GM19463 (cell line): ENCODE measurements around the gene TMEM132E.

ENCODE experiments used
- ATAC-seq: cut with Tn5 transposase; IDR thresholded peaks from one replicate; pipeline ENCODE4 v1.9.1; 2021; ENCODE audit warnings: mild to moderate bottlenecking, moderate library complexity; ENCODE audit not compliant: unreplicated experiment

TMEM132E gene

DNA sequence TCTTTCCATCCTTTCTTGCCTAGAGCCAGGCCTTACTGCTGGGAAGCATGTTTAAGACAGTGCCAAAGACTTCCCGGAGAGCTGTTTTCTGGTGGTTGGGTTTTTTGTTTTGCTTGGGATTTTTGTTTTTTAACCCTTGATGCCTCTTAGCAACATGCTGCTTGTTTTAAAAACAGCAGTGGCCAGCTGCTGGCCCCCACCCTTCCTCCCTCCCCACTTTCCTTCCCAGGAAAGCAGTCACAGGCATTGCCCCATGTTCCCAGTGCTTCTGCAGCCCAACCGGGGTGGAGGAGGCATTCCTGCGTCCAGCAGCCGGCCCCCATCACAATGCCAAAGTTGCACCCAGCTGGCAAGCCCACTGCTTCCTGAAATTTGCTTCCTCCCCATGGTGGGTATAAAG, 12.6 kb downstream of the TMEM132E start:
- no peak for ATAC-seq

- ATAC-seq: no peak
These were observed 17.5 kb downstream of the TMEM132E start for GRCh38 chr17:34596920-34597319.

DNA sequence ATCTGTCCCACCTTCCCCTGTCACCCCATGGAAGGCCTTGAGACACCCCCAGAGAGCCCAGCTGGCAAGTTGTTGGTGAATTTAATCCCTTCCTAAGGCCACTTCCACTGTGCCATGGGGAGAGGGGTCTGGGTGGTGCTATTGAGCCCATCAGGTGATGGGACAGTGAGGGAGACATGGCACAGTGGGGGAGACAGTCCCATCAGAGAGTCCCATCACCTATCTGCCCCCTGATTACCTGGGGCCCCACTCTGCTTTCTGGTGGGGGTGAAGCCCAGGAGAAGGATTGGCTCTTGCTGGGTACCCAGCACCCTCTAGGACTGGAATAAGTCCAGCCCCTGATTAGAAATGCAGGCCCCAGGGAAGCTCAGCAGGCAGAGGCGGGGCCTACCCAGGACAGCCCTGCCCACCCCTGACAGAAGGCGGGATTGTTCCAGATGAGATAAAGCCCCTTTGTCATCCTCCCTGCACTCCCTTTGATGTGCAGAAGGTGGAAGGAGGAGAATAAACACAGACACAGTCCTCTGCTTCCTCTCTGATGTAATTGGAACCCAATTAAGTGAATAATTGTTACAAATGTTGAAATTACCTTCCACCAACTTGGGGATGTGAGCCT, 18.9 kb downstream of the TMEM132E start:
- no peak for ATAC-seq

GRCh38 chr17:34601416-34601815, 22.0 kb downstream of the TMEM132E start:
- no peak for ATAC-seq

DNA sequence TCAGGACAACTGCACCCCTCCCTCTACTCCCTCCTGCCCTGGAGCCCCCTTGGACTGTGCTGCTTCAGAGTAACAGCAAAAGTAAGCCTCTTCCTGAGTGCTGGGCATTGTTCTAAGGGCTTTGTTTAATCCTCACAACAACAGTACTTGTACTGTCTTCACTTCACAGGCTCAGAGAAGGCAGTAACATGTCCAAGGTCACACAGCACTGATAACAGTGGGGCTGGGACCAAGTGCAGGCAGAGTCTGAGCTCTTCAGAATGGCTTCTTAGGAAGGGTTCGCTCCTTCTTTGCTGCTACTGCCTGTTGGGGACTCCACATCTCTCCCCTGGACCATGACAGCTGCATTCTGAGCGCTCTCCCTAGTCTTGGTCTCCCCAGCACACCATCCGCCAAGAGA, 24.6 kb downstream of the TMEM132E start:
- no peak for ATAC-seq

DNA sequence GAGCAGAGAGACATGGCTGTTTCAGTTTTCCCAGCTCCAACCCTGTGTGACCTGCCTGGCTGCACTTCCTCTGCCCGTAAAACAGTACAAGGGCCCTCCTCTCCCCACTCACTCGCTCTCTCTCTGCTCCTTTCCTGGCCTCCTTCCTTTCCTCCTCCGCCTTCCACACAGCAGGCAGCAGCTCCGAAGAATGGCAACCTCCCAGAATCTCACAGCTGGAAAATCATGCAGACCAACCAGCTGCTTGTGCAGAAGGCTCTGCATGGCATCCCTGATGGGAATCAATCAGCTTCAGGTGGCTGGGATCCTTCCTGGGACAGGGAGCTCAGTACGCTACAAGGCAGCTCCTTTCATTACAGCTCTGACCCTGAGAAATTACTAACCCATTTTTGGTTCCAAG, 27.4 kb downstream of the TMEM132E start:
- no peak for ATAC-seq

- ATAC-seq: no peak
These were observed 28.5 kb downstream of the TMEM132E start for GRCh38 chr17:34607917-34608316.

GRCh38 chr17:34609210-34609609, 29.8 kb downstream of the TMEM132E start:
- ATAC-seq: no peak

GRCh38 chr17:34610039-34610438, 30.7 kb downstream of the TMEM132E start:
- no peak for ATAC-seq

GRCh38 chr17:34610506-34610905, 31.1 kb downstream of the TMEM132E start:
- no peak for ATAC-seq

DNA sequence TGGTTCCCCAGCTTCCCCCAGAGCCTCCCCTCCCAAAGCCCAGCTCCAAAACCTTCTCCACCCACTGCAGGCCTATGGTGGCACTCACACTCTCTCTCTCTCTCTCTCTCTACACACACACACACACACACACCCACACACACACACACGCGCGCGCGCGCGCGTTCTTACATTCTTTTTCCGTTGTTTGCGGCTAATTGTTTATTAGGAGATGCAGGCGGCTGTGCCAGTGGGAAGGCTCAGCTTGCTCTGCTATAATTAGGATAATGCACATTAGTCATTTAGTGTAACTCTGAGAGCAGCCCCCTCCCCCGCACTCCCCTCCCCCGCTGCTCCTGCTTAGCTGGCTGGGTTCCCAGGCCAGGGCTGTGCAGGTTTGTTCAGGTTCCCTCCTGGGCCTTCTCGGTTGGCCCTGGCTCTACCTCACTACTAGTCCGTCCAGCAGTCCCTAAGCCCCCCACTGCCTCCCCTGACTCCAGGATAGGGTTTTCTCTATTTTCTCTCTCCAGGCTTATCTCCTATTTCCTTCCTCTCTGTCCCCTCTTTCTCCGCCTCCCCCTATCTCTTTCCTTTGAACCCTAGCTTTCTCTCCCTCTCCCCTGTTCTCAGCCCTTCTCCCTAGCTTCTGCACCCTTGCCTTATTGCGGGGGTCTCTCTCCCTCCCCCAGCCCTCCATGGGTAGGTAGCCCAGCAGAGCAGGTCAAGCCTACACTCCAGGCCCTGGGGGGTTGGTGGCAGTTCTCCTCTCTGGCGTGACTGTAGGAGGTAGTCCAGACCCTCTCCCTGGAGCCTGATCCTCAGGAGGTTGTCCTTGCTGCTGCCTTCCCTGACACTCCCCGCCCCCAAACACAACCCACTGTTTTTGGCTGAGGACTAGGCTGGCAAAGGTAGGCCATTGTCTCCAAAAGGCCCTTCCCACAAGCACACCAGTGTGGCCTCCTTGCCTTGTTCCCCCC, 34.0 kb downstream of the TMEM132E start:
- ATAC-seq: no peak

DNA sequence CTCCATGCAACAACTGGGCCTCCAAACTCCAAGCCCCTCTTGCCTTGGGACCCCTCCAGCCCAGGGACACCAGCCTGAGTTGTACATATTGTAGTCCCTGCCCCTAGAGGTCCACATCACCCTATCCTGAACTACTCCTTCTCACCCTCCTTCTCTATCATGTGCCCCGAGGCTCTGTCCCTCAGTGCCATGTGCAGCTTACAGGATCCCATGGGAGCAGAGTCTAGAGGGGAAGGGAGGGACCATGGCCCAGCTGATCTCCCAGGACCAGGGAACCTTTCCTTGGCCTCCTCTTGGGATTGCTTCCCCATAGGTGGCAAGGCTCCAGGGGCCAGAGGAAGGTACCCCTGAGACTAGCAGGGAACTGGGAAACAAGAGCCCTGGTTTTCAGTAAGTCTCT, 35.3 kb downstream of the TMEM132E start:
- no peak for ATAC-seq

GRCh38 chr17:34615326-34615725, 35.9 kb downstream of the TMEM132E start:
- ATAC-seq: no peak

DNA sequence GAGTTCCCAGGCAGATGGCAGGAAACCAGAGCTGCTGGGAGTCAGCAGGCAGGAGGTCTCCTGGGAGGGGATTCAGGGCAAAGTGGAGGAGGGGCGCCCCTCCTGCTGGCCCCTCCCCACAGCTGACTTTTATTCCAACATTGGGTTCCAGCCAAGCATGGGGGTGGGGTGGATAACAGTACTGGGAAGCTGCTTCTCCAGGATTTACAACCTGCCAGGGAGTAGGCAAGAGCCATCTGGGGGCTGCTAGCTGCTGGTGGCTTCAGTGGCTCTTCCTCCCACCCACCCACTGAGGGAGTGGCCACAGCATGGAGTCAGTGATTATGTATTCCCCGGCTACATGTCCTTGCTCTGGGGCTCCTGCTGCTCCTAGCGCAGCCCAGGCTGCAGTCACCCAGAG, 36.8 kb downstream of the TMEM132E start:
- ATAC-seq: no peak

GRCh38 chr17:34617398-34617797, 38.0 kb downstream of the TMEM132E start:
- ATAC-seq: no peak

DNA sequence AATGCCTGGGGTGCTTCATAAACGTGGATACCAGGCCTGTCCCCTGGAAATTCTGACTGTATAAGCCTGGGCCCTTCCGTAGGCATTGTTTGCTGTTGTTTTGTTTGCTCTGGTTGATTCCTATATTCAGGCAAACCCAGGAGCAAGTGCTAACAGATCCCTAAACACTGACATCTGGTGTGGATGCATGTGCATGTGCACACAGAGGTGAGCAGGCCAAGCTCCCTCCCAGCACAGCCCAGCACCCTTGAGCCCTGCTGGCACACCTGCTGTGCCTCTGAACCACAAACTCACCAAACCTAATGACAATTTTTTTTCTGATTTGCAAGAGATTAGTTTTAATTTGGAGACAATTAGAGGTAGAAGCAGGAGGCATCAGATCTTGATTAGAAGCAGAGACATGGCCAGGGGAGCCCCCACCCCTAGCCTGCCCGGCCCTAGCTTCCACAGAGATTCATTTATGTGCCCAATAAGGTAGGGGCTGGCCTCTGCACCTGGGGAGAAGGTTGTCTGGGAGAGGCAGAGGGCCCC, 40.4 kb downstream of the TMEM132E start:
- ATAC-seq: no peak

GRCh38 chr17:34620458-34620857, 41.1 kb downstream of the TMEM132E start:
- no peak for ATAC-seq

GRCh38 chr17:34622862-34623623, 43.7 kb downstream of the TMEM132E start:
- no peak for ATAC-seq

DNA sequence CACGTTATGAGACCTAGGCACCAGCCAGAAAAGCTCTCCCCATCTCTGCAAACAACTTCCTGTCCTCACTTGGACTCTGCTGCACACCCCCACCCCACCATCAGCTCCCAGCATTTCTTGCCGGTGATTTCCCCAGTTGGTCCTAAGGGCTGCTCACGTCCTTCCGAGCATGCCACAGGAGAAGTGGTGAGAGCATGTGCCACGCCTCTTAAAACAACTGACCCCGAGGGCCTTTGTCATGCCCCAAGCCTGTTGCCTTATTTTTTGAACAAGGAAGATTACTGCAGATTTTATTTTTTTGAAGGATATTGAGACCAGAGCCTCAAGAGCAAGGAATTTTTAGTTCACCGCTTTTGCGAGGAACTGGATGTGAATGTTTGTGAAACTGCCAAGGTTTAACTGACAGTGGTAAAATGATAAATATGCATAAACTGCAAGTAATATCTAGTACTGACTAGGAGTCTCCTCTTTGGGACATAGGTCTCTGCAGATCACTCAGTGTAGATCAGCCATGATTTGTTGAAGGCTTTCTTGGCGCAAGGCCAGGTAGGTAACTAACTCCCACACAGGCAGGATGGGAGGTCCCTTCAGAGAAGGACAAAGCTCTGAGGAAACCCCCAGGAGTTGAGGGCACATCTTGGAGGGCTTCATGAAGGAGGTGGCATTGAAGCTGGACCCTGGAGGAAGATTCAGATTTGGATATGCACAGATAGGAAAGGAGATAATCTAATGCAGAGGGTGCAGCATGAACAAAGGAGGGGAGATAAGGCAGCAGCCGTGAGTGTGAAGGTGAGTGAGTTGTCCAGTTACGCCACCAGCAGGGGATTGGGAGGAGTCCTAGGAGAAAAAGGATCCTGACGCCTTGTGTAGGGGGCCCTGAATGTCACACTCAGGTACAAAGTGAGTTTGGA, 44.7 kb downstream of the TMEM132E start:
- ATAC-seq: no peak

- ATAC-seq: no peak
These were observed 45.5 kb downstream of the TMEM132E start for GRCh38 chr17:34624767-34625383.
